RWPE1 (cell line): ENCODE measurements around the gene RNF224.

Source experiments
- CTCF ChIA-PET: fragments of 350-600 bp; sonication (Branson Sonifier 250); formaldehyde crosslinking; extraction: SDS; loops from one replicate; lab custom pipeline; 2021; lab: Yijun Ruan, JAX
- POLR2A ChIA-PET: fragments of 400-600 bp; formaldehyde crosslinking; extraction: SDS; loops from one replicate; lab custom pipeline; 2020; ENCODE audit warnings: antibody characterized with exemption; ENCODE audit not compliant: low non-redundant PET; lab: Yijun Ruan, JAX
- DNase-seq: peaks from one replicate; pipeline ENCODE4 v3.0.0; 2012; ENCODE audit warnings: low spot score
- H3K27ac ChIP-seq: fragments of 450-650 bp; 2 replicates; pipeline ENCODE4 v1.5.1; 2017
- CTCF ChIP-seq: fragments of 450-650 bp; conservative IDR thresholded peaks from 2 replicates; pipeline ENCODE4 v1.5.1; 2017; ENCODE audit warnings: low read depth, mild to moderate bottlenecking

The RNF224 gene

GRCh38 chr9:137181680-137182079 is 45.6 kb upstream of the RNF224 start:
- no peak for TF ChIP-seq CTCF
- no peak overlapping the region for H3K27ac ChIP-seq
- CTCF ChIA-PET: interaction anchor here (0.9 to 1.0 kb wide), 2 partner anchors 55 to 63 kb away, joined by 3 to 4 read pairs; no protein-coding TSS in a partner anchor
- DNase-seq: no peak
- POLR2A ChIA-PET: no interaction called here

DNA sequence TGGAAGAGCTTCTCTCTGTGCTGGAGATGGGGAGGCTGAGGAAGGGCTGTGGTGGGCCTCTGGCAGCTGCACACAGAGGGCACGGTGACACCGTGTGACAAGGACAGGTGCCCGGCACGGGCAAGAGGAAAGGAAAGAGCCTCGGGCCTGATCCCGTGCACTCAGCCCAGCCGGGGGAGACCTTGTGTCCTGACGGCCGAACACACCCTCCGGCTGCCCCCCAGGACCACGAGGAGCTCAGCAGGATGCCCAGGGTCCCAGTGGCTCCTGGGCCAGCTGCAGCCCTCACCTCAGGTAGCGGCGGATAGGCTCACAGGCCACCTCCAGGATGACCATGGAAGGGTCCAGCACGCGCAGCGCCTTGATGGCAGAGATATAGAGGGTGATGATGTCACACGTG is 44.5 kb upstream of the RNF224 start:
- CTCF ChIA-PET: interaction anchor here (0.5 to 0.6 kb wide), 3 partner anchors 8 to 44 kb away, joined by 3 read pairs; no protein-coding TSS in a partner anchor
- POLR2A ChIA-PET: no interaction called here
- H3K27ac ChIP-seq: no peak overlapping the region
- no peak for DNase-seq
- no peak for TF ChIP-seq CTCF

GRCh38 chr9:137183980-137184595 is 43.2 kb upstream of the RNF224 start:
- ChIA-PET POLR2A (no interaction called here), CTCF (no interaction called here)
- DNase-seq: no peak
- no peak overlapping the region for H3K27ac ChIP-seq
- no peak for TF ChIP-seq CTCF

- no peak overlapping the region for H3K27ac ChIP-seq
- no peak for TF ChIP-seq CTCF
- no peak for DNase-seq
- ChIA-PET CTCF (no interaction called here), POLR2A (no interaction called here)
Observed at GRCh38 chr9:137184881-137185660, 42.2 kb upstream of the RNF224 start.

DNA sequence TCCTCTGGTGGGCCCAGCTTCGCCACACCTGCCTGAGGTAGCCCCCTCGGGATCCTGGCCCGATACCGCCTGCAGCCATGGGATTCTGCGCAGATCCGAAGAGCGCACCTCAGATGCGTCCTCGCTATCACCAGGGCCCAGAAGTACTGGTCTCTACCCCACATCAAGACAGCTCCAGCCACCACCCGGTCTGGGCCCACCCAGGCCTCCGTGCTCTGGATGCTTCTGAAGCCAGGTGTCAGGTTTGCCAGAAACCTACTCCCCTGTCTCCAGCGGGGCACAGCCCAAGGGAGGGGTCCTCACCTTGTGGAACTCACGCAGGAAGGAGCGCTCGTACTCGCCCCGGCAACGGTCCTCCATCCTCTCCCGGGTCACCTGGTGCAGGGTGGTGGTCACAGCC is 41.4 kb upstream of the RNF224 start:
- no peak for TF ChIP-seq CTCF
- CTCF ChIA-PET: no interaction called here
- DNase-seq: no peak
- POLR2A ChIA-PET: no interaction called here
- 0 out of 2 replicates have a peak overlapping the region, but pooled peaks have one; percentile 13 for H3K27ac ChIP-seq

DNA sequence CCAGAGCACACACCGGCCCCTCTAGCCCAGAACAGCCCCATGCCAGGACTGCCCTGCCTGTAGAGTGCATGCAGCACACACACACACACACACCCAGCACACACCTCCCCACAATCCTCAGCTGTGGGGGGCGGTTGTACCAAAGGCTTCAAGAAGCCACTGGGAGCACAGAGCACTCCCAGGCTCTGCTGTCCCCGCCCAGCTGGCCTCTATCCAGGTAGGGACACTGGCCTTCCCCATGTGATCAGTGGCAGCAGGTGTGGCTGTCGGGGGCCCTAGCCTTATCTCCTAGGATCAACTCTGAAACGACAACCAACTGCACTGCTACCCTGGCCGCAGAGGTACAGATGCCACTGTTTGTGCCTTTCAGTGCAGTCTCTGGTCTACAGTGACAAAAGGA is 40.9 kb upstream of the RNF224 start:
- ChIA-PET CTCF (interaction anchor here (2.6 kb wide), 1 partner anchor 10 kb away, joined by 9 read pairs; no protein-coding TSS in a partner anchor), POLR2A (no interaction called here)
- TF ChIP-seq CTCF: no peak
- no peak for DNase-seq
- peak overlapping the region; percentile 13; the same call in 1 of the 2 replicates for H3K27ac ChIP-seq
